Stimulated activated CD8-positive, alpha-beta memory T cell treated with anti-CD3 and anti-CD28 coated beads, Interleukin-4, amount 100 ng/mL, for 4 hours (primary cell): ENCODE measurements around the gene SPON1.
"Not testable (repeated sequence)": the region's sequence is repeated elsewhere in the genome, so short reads cannot be mapped to it uniquely, and the experiment has no call there.

Experiments used
- DNase-seq, 2 donors: peaks; one replicate each; pipeline ENCODE4 v3.0.0-alpha.2; 2020; ENCODE audit warnings: low read depth in 2 of 2, low spot score in 1 of 2

Gene SPON1

DNA sequence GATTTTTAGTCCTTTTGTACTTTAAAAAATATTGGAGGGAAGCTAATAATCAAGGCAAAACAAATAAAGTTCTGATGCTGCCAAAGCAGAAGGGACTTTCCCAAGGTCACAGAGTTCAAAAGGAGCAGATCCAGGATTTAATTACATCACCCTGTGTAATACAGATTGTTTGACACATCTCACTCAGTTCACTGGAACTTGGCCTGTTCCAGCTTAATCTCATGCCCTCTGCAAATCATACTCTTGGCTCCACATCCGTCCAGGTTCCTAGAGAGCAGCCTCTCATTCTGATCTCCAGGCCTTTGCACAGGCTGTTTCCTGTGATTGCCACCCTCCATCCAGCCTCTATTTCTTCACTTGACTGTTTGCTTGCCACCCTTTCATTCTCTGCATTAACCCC lies 151.7 kb downstream of the SPON1 start:
- DNase-seq = no peak

DNA sequence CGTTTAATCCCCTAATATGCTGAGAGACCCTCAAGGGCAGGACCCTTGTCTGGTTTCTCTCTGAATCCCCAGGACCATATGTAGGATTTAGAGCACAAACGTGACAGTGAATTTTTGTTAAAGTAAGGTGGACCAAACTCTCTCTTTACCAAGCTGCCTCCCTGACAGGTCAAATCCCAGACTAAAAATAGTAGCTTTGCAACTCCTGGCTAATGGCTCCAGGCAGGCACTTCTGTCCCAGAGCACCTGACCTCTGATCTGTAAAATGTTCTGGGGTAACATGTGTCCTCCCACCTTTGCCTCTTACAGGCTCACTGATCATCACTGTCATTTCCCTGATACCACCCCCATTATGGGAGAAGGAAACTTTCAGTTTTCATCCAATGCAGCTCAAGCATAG lies 152.3 kb downstream of the SPON1 start:
- DNase-seq = no peak

DNA sequence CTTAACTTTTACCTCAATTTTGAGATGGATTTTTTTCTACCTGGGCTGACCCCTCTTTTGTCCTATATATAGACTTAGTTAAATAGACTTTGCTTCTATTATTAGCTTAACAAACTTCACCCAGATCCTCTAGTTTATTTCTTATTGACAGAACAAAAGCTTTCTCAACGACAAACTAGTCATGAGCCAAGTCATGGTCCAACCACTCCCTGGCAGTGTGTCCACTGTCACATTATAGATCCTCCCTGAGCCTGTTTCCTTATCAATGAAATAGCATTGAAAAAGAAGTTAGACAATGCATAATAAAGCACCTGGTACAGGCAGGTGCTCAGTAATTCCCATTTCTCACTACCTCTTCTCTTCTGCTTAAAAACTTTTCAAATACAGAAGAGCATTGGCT lies 155.1 kb downstream of the SPON1 start:
- DNase-seq = no peak

DNA sequence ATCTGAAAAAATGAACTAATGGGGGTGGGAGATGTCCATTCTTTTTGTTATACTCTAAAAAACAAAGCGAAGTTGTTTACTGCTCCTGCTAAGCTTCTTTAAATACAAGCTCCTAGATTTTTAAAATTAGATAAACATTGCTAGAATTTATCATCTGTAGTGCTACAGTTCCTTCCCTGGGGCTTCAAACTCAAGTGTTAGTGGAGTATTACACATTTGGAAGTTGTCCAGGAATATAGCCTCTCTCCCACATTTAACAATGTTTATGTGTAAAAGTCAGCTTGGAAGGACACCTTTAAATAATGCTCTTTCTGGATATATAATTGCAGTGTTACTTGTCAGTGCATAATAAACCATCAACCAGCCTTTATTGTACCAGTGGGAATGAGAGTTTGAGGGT lies 155.5 kb downstream of the SPON1 start:
- no peak for DNase-seq

DNA sequence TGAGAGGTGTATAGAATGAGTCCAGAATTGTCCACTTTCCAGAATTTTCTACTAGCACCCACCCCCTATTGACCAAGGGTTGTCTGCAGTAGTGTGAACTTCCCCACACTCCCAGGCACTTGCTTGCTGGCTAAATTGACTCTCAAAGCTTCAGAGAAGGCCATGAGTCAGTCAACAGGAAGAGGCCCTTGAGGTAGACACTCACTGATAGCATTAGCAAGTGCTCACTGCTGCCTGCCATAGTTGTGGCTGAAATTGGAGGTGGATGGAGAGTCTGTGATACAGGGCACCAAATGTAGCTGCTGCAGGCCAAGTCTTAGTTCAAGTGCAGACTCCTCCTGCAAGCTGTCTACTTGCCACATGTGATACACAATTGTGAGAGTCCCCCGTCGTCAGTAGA lies 156.8 kb downstream of the SPON1 start:
- DNase-seq = no peak

DNA sequence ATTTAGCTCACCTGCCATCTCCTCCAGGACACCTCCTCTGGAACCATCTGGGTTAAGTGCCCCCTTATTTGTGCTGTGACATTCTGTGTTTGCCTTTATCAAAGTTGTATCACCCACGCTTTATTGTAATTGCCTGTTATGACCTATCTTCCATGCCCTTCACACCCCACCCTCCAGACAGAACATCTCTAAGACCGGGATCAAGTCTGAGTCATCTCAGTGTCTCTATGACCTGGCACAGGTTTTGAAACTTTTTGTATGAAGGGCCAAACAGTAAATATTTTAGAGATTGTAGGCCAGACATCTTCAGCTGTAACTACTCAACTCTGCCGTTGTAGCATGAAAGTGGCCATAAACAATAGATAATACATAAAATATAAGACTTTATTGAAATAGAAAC lies 161.8 kb downstream of the SPON1 start:
- no peak for DNase-seq

DNA sequence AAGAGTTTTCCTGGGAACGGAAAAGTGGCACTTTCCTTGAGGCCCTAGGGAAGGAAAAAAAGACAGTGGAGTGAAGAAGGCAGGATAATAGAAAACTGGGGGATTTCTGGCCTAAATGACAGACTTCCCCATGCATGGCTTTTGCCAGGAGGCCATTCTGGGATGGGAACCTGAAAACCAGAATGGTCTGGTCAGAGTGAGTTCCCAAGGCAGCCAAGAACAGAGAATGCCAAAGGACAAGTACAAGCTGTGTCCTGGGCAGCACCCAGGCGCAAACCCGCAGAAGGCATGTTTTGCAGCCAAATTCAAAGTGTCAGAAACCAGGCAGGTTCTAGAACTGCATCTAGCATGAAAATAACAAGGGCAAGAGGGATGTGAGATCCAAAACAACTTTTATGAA lies 162.4 kb downstream of the SPON1 start:
- DNase-seq = no peak

DNA sequence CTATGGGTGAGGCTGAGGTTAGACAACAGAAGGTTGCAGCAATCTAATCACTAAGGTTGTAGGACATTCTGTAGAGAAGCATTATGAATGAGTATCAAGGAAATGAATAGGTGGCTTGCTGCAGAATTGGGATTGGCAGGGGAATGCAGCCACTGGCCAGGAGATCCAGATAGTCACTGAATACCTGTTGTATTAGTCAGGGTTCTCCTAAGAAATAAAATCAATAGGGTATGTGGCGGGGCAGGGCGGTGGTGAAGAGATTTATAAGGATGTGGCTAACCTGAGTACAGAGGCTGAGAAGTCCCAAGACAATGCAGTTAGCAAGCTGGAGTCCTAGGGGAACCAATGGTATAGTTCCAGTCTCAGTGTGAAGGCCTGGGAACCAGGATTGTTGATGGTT lies 163.0 kb downstream of the SPON1 start:
- DNase-seq = no peak

DNA sequence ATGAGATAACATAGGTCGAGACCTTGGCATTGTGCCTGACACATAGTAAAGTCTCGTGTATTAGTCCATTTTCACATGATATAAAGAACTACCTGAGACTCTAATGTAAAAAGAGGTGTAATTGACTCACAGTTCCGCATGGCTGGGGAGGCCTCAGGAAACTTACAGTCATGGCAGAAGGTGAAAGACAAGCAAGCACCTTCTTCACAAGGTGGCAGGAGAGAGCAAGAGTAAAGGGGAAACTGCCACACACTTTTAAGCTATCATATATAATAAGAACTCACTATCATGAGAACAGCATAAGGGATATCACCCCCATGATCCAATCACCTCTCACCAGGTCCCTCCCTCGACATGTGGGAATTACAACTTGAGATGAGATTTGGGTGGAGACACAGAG lies 165.2 kb downstream of the SPON1 start:
- no peak for DNase-seq

DNA sequence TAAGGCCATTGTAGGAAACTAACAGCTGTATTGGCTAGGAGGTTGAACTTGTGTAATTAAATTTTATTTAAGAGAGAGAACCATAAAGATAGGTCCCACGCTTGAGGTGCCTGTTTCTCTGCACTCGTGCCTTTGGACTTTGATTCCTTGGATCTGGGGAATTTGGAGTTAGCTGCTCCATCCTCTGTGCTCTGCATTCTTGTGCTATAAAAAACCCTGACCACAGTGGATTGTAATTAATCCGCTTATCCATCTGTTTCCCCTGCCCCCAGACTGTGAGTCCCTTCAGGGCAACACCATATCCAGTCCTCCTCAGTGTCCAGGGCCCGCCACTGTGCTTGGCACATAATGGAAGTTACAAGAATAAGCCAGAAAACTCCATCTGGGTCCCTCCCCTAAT lies 169.8 kb downstream of the SPON1 start:
- no peak for DNase-seq

DNA sequence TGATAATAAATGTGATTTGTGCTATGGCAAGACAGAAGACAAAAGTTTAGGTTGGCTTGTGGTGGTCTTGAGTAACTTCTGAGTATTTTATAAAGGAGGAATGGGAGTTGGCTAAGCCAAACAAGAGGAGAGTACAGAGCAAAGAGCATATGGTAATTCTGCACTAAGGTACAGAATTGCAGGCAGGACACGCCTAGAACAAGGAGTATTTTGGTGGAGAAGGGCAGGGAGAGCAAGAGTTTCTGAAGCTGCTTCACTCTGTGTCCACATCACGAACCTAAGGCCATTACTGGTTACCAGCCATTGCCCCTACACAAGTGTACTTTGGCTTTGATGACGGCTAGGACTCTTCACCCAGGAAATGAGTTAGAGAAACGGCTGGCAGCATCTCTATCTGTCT lies 170.9 kb downstream of the SPON1 start:
- DNase-seq = no peak

DNA sequence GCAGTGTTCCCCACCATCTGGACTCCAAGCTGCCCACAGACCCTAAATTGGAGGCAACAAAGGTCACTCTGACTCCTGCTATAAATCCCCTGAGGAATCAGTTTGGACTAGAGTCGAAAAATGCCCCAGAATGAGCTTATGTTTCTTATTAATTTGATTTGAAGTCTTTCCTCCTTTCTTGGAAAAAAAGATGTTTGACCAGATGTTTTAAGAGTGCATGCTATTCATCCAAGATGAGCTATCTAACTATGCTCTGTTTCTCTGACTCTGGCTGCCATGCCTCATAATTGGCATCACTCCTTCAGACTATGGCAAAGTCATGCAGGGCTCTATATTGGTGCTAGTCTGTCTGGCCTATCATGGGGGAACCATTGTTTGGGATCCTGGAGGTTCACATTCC lies 174.0 kb downstream of the SPON1 start:
- no peak for DNase-seq

DNA sequence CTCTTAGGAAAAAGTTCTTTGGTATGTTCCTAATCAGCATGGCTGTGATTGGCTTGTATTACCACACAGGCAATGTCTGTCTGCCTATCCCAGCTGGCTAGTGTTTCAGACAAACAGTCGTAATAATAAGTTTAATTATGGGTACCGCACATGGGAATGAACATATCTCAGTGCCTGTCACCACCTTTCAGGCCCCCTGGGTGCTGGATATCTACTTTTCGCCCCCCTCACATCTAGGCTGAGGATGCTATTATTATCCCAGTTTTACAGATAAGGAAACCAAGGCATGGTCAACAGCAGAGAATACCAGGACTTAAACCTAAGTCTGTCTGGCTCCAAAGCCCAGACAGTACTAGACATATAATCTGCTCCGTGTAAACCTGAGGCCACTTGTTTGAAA lies 174.8 kb downstream of the SPON1 start:
- DNase-seq = no peak

DNA sequence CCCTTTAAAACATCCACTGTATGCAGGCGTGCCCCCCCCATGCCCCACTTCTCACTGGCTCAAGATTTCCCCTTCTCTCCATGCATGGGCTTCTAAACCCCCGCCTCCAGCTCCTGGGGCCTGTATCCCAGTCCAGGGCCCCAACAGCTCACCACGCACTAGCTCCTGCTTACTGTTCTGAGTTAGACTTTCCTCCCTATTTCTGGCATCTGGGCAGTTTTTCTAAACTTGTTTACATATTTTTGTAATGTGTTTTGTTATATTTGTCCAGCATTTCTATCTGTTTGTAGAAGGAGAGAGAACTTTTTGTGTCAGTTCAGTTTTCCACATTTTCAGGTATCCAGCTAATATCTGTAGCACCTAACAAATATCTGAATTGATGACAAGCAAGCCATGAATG lies 178.5 kb downstream of the SPON1 start:
- DNase-seq = no peak

DNA sequence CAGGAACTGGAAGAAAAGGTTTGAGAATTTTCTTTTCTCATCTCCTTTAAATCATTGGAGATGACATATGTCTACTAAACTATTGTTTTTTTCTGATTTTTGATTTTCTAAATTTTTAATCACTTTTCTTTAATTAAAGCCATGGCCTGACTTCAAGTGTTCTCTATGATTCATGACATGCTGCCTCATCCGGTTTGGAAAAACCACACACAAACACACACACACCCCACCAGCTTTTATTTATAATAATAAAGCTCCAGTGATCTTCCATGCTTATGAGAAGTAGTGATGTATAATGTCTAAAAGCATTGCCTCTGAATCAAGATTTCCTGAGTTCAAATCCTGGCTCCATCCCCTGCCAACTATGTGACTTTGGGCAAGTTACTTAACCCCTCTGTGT lies 179.2 kb downstream of the SPON1 start:
- DNase-seq = no peak

DNA sequence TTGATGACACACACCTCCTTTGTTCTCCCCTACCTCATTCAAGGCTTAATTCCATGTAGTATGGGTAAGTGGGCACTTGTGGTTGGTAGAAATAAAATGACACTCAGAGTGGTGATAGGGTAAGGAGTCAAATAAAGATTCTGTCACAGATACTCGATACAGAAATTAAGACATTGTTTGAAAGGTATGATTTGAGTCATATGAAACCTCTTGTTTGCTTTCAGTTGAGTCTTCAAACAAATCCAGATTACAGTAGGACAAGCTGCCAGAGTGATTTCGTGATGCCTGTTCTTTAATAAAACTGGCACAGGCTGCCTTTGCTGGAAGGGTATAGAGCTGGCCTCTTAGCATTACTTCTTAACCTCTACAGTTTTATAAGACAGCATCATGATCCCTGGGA lies 182.4 kb downstream of the SPON1 start:
- no peak for DNase-seq

DNA sequence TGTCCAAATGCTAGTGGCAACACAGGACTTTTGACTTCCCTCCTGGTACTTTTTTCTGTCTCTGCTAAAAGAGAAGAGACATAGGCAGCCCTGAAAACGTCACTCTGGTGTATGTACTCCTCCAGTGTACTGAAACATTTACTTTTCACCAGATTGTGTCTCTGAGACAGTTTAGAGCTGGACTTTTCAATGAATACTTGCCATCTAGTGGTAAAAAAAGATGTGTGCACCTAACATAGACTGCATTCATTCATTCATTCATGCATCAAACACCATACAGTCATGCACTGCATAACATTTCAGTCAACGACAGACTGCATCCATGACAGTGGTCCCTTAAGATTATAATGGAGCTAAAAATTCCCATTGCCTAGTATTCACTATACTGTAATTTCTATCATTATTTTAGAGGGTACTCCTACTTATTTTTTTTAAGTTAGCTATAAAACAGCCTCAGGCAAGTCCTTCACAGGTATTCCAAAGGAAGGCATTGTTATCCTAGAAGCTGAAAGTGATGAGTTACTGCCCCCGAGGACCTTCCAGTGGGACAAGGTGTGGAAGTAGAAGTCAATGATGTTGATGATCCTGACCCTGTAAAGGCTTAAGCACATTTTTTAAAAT lies 186.2 kb downstream of the SPON1 start:
- no peak for DNase-seq

DNA sequence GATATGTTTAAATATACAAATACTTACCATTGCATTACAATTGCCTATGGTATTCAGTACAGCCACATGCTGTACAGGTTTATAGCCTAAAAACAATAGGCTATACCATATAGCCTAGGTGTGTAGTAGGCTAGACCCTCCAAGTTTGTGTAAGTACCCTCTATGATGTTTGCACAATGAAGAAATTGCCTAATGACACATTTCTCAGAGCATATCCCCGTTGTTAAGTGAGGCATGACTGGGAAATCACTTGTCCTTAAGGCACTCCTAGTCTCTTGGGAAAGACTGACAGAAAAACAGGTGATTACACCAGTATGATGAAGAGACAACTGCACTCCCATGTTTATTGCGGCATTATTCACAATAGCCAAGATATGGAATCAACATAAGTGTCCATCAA lies 187.2 kb downstream of the SPON1 start:
- no peak for DNase-seq

DNA sequence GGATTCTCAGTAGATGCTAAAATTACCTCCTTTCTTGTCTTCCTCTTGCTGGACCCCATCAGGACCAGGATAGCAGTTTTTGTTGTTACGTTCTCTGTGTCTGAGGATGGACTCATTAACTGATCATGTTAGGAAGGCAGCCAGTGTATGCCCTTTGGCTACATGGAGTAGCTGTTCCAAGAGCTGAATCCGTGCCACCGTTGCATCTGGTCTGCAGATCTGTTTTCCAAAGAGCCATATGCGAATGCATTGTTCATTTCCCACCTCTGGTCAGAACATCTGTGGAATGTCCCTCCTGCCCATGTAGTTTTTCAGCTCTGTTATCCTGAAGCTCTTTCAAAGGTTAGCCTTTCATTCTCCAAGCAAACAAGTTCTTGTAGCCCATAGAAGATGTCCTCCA lies 188.4 kb downstream of the SPON1 start:
- DNase-seq = no peak

DNA sequence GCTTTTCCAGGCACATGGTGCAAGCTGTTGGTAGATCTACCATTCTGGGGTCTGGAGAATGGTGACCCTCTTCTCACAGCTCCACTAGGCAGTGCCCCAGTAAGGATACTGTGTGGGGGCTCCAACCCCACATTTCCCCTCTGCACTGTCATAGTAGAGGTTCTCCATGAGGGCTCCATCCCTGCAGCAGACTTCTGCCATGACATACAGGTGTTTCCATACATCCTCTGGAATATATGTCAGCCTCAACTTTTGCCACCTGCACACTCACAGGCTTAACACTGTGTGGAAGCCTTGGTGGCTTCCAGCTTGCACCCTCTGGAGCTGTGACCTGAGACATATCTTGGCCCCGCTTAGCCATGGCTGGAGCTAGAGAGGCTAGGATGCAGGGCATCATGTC lies 191.6 kb downstream of the SPON1 start:
- not testable (repeated sequence) for DNase-seq

DNA sequence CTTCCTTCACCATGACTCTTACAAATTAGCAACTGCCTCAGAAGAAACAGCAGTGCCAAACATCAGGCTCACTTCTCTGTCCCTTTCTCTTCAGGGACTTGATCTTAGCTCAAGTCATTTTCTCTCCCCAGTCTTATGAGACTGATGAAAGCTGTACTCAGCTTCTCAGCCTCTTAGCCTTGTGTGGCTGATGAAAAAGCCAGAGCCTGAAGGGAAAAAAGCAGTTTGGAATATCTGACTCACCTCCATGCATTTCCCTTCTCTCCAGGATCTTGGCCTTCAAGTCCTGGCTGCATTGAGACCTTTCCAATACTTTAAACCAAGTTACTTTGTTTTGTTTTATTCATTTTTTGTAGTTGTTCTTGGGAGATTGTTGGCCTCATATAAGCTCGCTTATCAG lies 195.9 kb downstream of the SPON1 start:
- no peak for DNase-seq

DNA sequence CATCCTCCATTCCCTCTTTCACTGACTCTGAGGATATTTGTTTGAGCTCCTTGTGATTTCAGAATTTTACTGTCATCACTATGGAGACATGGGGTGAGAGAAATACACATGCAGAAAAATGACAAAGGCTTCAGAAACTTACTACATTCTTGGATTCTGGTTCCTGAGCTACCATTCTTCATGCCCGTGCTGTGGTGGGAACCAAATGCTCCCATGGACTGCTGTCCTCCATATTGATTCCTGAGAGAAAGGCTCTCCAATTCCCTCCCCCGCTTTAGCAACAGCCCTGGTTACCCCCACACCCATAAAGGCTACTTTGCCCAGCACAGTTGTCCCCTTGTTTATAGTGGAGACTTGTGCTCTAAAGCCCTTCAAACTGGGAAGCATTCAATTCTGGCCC lies 201.1 kb downstream of the SPON1 start:
- no peak for DNase-seq

DNA sequence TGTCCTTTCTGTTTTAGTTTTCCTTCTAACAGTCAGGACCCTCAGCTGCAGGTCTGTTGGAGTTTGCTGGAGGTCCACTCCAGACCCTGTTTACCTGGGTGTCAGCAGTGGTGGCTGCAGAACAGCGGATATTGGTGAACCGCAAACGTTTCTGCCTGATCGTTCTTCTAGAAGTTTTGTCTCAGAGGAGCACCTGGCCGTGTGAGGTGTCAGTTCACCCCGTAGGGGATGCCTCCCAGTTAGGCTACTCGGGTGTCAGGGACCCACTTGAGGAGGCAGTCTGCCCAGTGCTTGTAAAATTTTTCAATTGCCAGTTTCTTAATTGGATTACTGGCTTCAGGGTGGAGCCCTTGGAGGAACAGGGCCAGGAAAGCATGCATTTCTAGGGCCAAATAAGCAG lies 211.2 kb downstream of the SPON1 start:
- not testable (repeated sequence) for DNase-seq
